Peyer's patch (tissue), 4 donors: ENCODE measurements around the gene PLPPR5.

ENCODE experiments used
- CTCF ChIP-seq, 6 experiments: fragments of 450-650 bp in 4 of 6; fragments of 200-600 bp in 2 of 6; sonication (generic) in 1 of 6; IDR thresholded peaks; one replicate each; pipeline ENCODE4 v1.5.1; 2017 to 2019; ENCODE audit warnings: antibody characterized with exemption in 6 of 6, mild to moderate bottlenecking in 3 of 6, moderate library complexity in 1 of 6
- POLR2A ChIP-seq, 2 donors: fragments of 450-650 bp; IDR thresholded peaks; one replicate each; pipeline ENCODE4 v1.5.1; 2017; ENCODE audit warnings: antibody characterized with exemption in 2 of 2, mild to moderate bottlenecking in 2 of 2, moderate library complexity in 2 of 2

DNA sequence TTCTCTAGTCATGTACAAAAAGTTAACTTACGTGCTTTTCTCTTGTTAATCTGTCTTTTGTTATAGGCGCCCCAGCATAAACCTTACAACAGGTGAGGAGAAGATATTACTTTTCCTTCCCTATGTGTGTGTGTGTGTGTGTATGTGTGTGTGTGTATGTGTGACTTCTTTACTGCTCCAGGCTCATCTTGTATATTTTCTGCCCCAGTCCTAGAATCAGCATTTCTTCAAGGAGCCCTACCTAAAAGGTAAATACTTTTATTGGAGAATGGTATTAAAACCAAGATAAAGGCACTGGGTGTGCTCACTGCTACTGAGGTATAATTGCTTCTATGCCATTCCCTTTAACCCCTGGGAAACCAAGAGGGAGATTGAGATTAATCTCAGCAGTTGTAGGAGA is 129.8 kb downstream of the PLPPR5 start:
- TF ChIP-seq CTCF (IDR thresholded peaks at IDR 0.05) (no peak), POLR2A (IDR thresholded peaks at IDR 0.05) (no peak)
